Colonic mucosa (tissue), 4 donors: ENCODE data around the gene NRN1L. TPM values are rescaled to one million over a fixed set of nuclear protein-coding genes. Genes with fewer than 3 reads are reported as not detected.

Experiments used
- DNase-seq: peaks from one replicate; pipeline ENCODE4 v3.0.0-alpha.2; 2020
- H3K27ac ChIP-seq: fragments of 200-600 bp; one replicate; pipeline ENCODE4 v1.8.0; 2021
- H3K27me3 ChIP-seq: fragments of 200-600 bp; one replicate; pipeline ENCODE4 v1.8.0; 2021
- H3K36me3 ChIP-seq: fragments of 200-600 bp; one replicate; pipeline ENCODE4 v1.8.0; 2021
- H3K4me1 ChIP-seq: fragments of 200-600 bp; one replicate; pipeline ENCODE4 v1.8.0; 2021; ENCODE audit warnings: mild to moderate bottlenecking
- H3K4me3 ChIP-seq: fragments of 200-600 bp; one replicate; pipeline ENCODE4 v1.8.0; 2021
- H3K9ac ChIP-seq, 2 donors: one replicate each; pipeline ENCODE4 v1.7.0; 2013; ENCODE audit warnings: control low read depth in 2 of 2, low read depth in 2 of 2, low read length in 2 of 2
- H3K9me3 ChIP-seq: fragments of 200-600 bp; one replicate; pipeline ENCODE4 v1.8.0; 2021
- CTCF ChIP-seq: fragments of 200-600 bp; IDR thresholded peaks from one replicate; pipeline ENCODE4 v1.8.0; 2022; ENCODE audit warnings: antibody characterized with exemption, mild to moderate bottlenecking
- intact Hi-C: fragments of 100-400 bp; cut with DNase I; formaldehyde crosslinking; loops from one replicate; pipeline ENCODE4 v1.14.1; 2022
- total RNA-seq, 2 donors: library from RNA; stranded (reverse); fragmentation: NEBNext Ultra II Directional in 1 of 2; extraction: Animal tissue kit (Norgen Biotek cat#: 25700) in 1 of 2; gene quantifications; one replicate each; pipeline ENCODE4 v1.2.1, GENCODE V29; 2021
- donor health status: healthy.
- donor health status: DM: no; HTN: no; CAD: no.
- donor health status: DM: no; HTN: no; CAD: no.

Gene NRN1L
- total RNA-seq, 2 donors from 2014 or later: 0.93 to 0.96 TPM

DNA sequence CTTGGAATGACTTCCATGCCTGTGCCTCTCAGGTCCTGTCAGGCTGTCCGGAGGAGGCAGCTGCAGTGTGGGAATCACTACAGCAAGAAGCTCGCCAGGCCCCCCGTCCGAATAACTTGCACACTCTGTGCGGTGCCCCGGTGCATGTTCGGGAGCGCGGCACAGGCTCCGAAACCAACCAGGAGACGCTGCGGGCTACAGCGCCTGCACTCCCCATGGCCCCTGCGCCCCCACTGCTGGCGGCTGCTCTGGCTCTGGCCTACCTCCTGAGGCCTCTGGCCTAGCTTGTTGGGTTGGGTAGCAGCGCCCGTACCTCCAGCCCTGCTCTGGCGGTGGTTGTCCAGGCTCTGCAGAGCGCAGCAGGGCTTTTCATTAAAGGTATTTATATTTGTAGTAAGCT lies 1.3 kb downstream of the NRN1L start:
- H3K27me3 ChIP-seq: no peaks in the 10 kb centered on the region
- H3K9ac ChIP-seq: no peak overlapping the region
- no peak for TF ChIP-seq CTCF
- H3K27ac ChIP-seq: no peak overlapping the region
- peaks cover 14% of the 10 kb centered on the region for H3K36me3 ChIP-seq
- intact Hi-C loops: no loop called here
- no peaks in the 10 kb centered on the region for H3K4me1 ChIP-seq
- H3K9me3 ChIP-seq: no peaks in the 10 kb centered on the region
- no peak for DNase-seq
- H3K4me3 ChIP-seq: no peak overlapping the region

- H3K9ac ChIP-seq: no peak overlapping the region
- intact Hi-C loops: no loop called here
- TF ChIP-seq CTCF: no peak
- no peaks in the 10 kb centered on the region for H3K9me3 ChIP-seq
- no peak for DNase-seq
- H3K27me3 ChIP-seq: no peaks in the 10 kb centered on the region
- no peak overlapping the region for H3K4me3 ChIP-seq
- no peaks in the 10 kb centered on the region for H3K4me1 ChIP-seq
- no peak overlapping the region for H3K27ac ChIP-seq
- H3K36me3 ChIP-seq: peaks cover 12% of the 10 kb centered on the region
Observed at GRCh38 chr16:67886387-67886786, 1.7 kb downstream of the NRN1L start.

- DNase-seq: no peak
- Histone ChIP-seq H3K4me3 (no peak overlapping the region), H3K27ac (no peak overlapping the region), H3K36me3 (peaks cover 6% of the 10 kb centered on the region), H3K9ac (no peak overlapping the region), H3K9me3 (no peaks in the 10 kb centered on the region), H3K27me3 (no peaks in the 10 kb centered on the region), H3K4me1 (peaks cover 4% of the 10 kb centered on the region)
- intact Hi-C loops: no loop called here
- no peak for TF ChIP-seq CTCF
Observed at GRCh38 chr16:67888331-67888730, 3.6 kb downstream of the NRN1L start.

GRCh38 chr16:67892375-67892774 lies 7.7 kb downstream of the NRN1L start:
- no peak for TF ChIP-seq CTCF
- Histone ChIP-seq H3K36me3 (no peaks in the 10 kb centered on the region), H3K4me1 (peaks cover 11% of the 10 kb centered on the region), H3K9me3 (no peaks in the 10 kb centered on the region), H3K27ac (peak overlapping the region; percentile 4), H3K27me3 (no peaks in the 10 kb centered on the region), H3K9ac (peak overlapping the region in 1 of 2 donors; percentile 71), H3K4me3 (peak overlapping the region; percentile 96)
- DNase-seq: no peak
- intact Hi-C loops: no loop called here

DNA sequence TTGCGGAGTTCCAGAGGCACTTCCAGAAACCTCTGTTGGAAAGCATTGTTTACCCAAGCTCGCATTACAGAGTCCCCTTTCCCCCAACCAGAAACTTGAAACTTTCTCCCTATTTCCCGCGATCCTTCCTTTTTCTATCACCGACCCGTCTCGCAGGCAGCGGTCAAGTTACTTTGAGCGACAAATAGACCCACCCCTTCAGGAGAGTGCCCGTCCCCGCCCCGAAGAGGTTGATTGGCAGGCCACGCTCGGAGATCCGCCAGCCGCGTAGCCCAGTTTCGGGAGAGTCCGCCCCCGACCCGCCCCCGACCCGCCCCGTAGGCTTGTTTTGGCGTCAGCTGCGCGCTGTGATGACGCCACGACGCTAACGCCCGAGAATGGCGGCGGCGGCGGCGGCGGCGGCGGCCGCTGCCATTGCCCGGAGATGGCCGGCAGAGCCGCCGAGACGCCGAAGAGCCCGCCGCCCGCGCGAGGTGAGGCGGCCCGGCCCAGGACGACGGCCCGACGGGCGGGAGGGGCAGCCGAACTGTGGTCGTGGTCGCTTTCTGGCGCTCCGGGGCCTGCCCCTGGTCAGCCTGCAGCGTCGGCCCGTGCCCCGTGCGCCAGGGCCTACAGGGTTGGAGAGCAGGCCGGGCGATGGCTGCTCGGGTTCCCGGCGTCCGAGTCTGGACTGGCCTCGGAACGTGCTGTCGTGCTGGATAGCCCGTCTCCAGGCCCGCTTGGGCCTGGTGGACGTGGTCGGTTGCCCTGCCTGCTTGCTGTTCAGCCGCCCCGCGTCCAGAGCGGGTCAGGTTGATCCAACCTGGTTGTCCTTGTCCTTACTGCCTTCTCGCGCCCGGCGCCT lies 8.4 kb downstream of the NRN1L start, which contains the start of gene PSKH1:
TSS of gene PSKH1 (plus strand) at position 356 of the 844 bp plus-strand sequence. CDS start 15,496 bp downstream, outside the sequence.
- peak; percentile 98 for DNase-seq
- Histone ChIP-seq H3K9ac (peak within 1 kb of the TSS; percentile 100), H3K27ac (peak within 1 kb of the TSS; percentile 93), H3K9me3 (no peaks in the 10 kb centered on the region), H3K36me3 (no peaks in the 10 kb centered on the region), H3K4me3 (peak within 1 kb of the TSS; percentile 96), H3K27me3 (no peaks in the 10 kb centered on the region), H3K4me1 (peaks cover 11% of the 10 kb centered on the region)
- TF ChIP-seq CTCF: no peak
- intact Hi-C loops: no loop called here
